ENCODE measurements around the gene ADAMTS15. TPM values are rescaled to one million over a fixed set of nuclear protein-coding genes. Genes with fewer than 3 reads are reported as not detected.

Gene ADAMTS15, protein sequence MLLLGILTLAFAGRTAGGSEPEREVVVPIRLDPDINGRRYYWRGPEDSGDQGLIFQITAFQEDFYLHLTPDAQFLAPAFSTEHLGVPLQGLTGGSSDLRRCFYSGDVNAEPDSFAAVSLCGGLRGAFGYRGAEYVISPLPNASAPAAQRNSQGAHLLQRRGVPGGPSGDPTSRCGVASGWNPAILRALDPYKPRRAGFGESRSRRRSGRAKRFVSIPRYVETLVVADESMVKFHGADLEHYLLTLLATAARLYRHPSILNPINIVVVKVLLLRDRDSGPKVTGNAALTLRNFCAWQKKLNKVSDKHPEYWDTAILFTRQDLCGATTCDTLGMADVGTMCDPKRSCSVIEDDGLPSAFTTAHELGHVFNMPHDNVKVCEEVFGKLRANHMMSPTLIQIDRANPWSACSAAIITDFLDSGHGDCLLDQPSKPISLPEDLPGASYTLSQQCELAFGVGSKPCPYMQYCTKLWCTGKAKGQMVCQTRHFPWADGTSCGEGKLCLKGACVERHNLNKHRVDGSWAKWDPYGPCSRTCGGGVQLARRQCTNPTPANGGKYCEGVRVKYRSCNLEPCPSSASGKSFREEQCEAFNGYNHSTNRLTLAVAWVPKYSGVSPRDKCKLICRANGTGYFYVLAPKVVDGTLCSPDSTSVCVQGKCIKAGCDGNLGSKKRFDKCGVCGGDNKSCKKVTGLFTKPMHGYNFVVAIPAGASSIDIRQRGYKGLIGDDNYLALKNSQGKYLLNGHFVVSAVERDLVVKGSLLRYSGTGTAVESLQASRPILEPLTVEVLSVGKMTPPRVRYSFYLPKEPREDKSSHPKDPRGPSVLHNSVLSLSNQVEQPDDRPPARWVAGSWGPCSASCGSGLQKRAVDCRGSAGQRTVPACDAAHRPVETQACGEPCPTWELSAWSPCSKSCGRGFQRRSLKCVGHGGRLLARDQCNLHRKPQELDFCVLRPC
- total RNA-seq (10 to 100 TPM in 1 of 2 donors, 1 to 10 TPM in 1; 8.0 to 16.0 TPM), polyA plus RNA-seq (1 to 10 TPM; 1.9 to 4.6 TPM)
- long read RNA-seq, donor 1, partial matches to known transcripts = 4 of 8 reads
- long read RNA-seq, donor 1, other reads (novel, unspliced or antisense) = 4 of 8 reads
- long read RNA-seq, donor 2, partial matches to known transcripts = 1 of 4 reads
- long read RNA-seq, donor 2, other reads (novel, unspliced or antisense) = 3 of 4 reads

DNA sequence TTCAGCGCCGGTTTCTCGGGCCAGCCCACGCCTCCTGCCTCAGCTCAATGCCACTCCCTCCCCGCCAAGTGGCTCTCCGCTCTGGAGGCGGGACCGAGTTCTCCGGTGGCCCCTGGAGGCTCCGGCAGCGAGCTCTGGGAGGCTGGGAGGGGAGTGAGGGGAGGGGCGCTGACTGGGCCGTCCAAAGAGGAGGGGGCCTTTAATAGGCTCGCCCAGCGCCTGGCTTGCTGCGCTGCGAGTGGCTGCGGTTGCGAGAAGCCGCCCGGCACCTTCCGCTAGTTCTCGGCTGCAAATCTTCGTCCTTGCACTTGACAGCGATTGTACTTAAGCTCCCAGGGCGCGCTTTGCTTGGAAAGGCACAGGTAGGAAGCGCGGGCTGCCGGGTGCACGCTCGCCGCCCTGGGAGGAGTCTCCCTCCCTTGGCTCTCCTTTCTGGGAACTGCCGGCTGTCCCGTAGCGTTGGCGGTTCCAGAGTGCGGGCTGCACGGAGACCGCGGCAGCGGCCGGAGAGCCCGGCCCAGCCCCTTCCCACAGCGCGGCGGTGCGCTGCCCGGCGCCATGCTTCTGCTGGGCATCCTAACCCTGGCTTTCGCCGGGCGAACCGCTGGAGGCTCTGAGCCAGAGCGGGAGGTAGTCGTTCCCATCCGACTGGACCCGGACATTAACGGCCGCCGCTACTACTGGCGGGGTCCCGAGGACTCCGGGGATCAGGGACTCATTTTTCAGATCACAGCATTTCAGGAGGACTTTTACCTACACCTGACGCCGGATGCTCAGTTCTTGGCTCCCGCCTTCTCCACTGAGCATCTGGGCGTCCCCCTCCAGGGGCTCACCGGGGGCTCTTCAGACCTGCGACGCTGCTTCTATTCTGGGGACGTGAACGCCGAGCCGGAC, at the start of gene ADAMTS15:
TSS of gene ADAMTS15 (plus strand) at position 230 of the 894 bp plus-strand sequence. CDS start at position 559, 329 bp downstream.
- WGBS, 2 donors = 0 to 1% methylated on average over 65 to 75 of the region's 75 CpGs
- Histone ChIP-seq H3K9me3 (ENCODE audit: control insufficient read depth, low read length) (no peaks in the 10 kb centered on the region), H3K4me3 (ENCODE audit: low read length in 2 of 2) (peak within 1 kb of the TSS; percentile 30 to 52), H3K27ac (ENCODE audit: low read depth in 1 of 2, low read length in 2 of 2) (peak within 1 kb of the TSS in 1 of 2 donors; percentile 48), H3K27me3 (ENCODE audit: control insufficient read depth in 1 of 2, insufficient read depth in 2 of 2, low read length in 1 of 2) (no peaks in the 10 kb centered on the region), H3K36me3 (ENCODE audit: control insufficient read depth in 1 of 2, insufficient read depth in 2 of 2, low read length in 1 of 2) (no peaks in the 10 kb centered on the region), H3K4me1 (ENCODE audit: control insufficient read depth in 1 of 2, insufficient read depth in 2 of 2, low read length in 2 of 2) (no peaks in the 10 kb centered on the region)
- peak; percentile 86 for ATAC-seq (ENCODE audit: low FRiP score)
- DNase-seq = peak; percentile 89 to 94
- intact Hi-C loops (cut with DNase I) = loop anchor here in 1 of 2 donors (5.0 kb wide), 2 partner anchors 74 to 164 kb away; no protein-coding TSS in a partner anchor

DNA sequence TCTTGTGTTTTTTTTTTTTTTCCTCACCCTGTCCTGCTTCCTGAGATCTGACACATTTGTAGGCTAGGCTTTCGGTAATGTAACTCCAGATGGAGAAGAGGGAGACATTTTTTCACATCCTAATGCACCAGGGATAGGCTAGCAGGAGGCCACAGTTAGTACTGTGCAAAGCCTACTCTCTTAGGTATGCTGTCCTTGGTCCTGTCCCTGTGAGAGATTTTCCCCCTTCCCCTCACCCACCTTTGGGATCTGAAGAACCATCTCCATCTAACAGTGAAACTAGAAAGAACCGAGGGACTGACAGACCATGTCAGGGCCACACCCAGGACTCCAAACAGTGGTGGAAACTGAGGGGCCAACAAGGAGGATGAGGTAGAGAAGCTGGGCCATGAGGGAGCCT, 49.2 kb upstream of the ADAMTS15 start:
- no peak for ATAC-seq (ENCODE audit: low FRiP score)
- no peak overlapping the region for H3K4me3 ChIP-seq (ENCODE audit: low read length in 2 of 2)
- peaks cover 0 to 4% of the 10 kb centered on the region in 2 donors for H3K4me1 ChIP-seq (ENCODE audit: control insufficient read depth in 1 of 2, insufficient read depth in 2 of 2, low read length in 2 of 2)
- no peaks in the 10 kb centered on the region for H3K9me3 ChIP-seq (ENCODE audit: control insufficient read depth, low read length)
- H3K36me3 ChIP-seq (ENCODE audit: control insufficient read depth in 1 of 2, insufficient read depth in 2 of 2, low read length in 1 of 2) = no peaks in the 10 kb centered on the region
- H3K27ac ChIP-seq (ENCODE audit: low read depth in 1 of 2, low read length in 2 of 2) = no peak overlapping the region
- H3K27me3 ChIP-seq (ENCODE audit: control insufficient read depth in 1 of 2, insufficient read depth in 2 of 2, low read length in 1 of 2) = no peaks in the 10 kb centered on the region
- 85 to 94% methylated on average over 2 of the region's 2 CpGs for WGBS, 2 donors
- intact Hi-C loops (cut with DNase I) = loop anchor here in 1 of 2 donors (10.0 kb wide), 1 partner anchor 184 kb away; no protein-coding TSS in a partner anchor
- no peak for DNase-seq

DNA sequence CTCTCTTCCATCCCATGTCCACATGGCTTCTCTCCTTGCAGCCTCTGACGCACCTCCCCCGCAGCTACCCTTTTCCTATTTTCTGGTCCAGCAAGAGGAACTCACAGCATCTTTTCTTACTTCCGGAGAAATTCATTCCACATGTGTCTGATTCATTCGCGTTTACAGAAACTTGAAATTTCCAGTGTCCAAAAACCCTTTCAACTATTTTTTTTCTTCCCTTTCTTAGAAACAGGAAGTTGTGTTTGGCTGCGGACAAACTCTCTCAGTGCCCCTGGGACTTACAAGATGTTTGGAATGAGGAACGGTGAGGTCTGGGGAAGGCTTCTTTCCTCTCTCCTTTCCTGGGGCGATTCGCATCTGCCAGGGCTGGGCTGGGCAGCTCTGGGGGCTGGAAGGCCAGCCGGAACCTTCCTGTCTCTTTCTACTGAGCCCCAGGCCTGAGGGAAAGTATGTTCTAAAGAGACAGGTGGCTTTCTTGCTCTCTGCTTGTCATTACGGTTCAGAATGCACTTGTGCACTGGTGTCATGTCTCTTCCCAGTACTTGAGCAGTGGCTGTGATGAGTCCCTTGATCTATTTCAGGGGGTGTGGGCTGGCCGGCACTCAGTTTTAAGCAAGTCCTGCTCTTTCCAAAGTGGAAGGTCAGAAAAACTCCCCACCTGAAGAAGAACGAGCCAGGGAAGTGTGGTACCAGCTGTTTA, 47.5 kb upstream of the ADAMTS15 start:
- WGBS, 2 donors = 11% methylated on average over 13 of the region's 13 CpGs
- no peaks in the 10 kb centered on the region for H3K36me3 ChIP-seq (ENCODE audit: control insufficient read depth in 1 of 2, insufficient read depth in 2 of 2, low read length in 1 of 2)
- DNase-seq (peak in 1 of 2 donors; percentile 66), ATAC-seq (ENCODE audit: low FRiP score) (no peak)
- peak overlapping the region; percentile 9 to 85 for H3K27ac ChIP-seq (ENCODE audit: low read depth in 1 of 2, low read length in 2 of 2)
- intact Hi-C loops (cut with DNase I) = no loop called here
- H3K9me3 ChIP-seq (ENCODE audit: control insufficient read depth, low read length) = no peaks in the 10 kb centered on the region
- H3K4me1 ChIP-seq (ENCODE audit: control insufficient read depth in 1 of 2, insufficient read depth in 2 of 2, low read length in 2 of 2) = peaks cover 0 to 4% of the 10 kb centered on the region in 2 donors
- no peaks in the 10 kb centered on the region for H3K27me3 ChIP-seq (ENCODE audit: control insufficient read depth in 1 of 2, insufficient read depth in 2 of 2, low read length in 1 of 2)
- H3K4me3 ChIP-seq (ENCODE audit: low read length in 2 of 2) = no peak overlapping the region

DNA sequence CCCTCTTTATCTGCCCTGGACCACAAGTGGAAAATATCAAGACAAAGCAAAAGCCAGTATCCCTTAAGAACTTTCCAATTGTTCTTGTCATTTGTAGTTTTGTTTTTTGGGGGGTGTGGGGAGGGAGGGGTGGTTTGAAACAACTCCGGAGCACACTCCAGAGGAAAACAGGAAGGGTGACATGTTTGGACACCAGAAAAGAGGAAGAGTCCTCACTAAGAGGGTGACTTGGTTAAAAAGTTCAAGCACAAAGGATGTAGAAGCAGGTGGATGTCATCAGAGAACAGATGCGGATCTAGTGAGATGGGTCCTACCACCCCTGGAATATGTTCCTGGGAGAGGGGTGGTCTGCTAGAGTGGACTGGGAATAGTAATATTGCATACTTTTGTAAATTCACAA, 45.9 kb upstream of the ADAMTS15 start:
- intact Hi-C loops (cut with DNase I) = no loop called here
- peak overlapping the region; percentile 94 for H3K27ac ChIP-seq (ENCODE audit: low read depth in 1 of 2, low read length in 2 of 2)
- H3K4me1 ChIP-seq (ENCODE audit: control insufficient read depth in 1 of 2, insufficient read depth in 2 of 2, low read length in 2 of 2) = peaks cover 0 to 4% of the 10 kb centered on the region in 2 donors

DNA sequence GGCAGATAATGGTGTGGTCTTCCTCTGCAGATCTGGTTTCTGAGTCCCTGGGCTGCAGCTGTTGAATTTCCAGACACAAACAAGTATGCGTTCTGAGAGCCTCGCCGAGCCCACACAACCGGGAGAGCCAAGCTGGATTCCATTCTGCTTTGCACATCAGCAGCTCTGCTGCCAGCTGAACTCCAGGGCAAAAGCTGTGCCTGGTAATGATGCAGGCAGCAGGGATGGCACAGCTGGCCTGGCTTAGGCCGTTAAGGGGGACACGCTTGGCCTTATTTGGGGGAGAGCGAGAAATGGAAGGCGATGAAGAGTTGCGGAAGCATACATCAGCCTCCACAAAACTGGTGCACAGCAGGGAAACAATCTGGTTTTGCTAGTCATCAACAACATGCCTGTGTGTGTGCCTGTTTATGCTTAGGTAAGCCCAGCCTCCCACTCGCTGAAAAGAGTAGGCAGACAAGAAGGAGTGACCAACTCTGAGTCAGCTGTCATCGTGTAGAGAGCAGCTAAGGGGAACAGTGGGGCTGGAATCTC, 45.1 kb upstream of the ADAMTS15 start:
- Histone ChIP-seq H3K27me3 (ENCODE audit: control insufficient read depth in 1 of 2, insufficient read depth in 2 of 2, low read length in 1 of 2) (no peaks in the 10 kb centered on the region), H3K27ac (ENCODE audit: low read depth in 1 of 2, low read length in 2 of 2) (peak overlapping the region; percentile 94 to 96), H3K4me1 (ENCODE audit: control insufficient read depth in 1 of 2, insufficient read depth in 2 of 2, low read length in 2 of 2) (peaks cover 0 to 4% of the 10 kb centered on the region in 2 donors), H3K9me3 (ENCODE audit: control insufficient read depth, low read length) (no peaks in the 10 kb centered on the region), H3K4me3 (ENCODE audit: low read length in 2 of 2) (no peak overlapping the region), H3K36me3 (ENCODE audit: control insufficient read depth in 1 of 2, insufficient read depth in 2 of 2, low read length in 1 of 2) (no peaks in the 10 kb centered on the region)
- intact Hi-C loops (cut with DNase I) = no loop called here
- DNase-seq (peak; percentile 89), ATAC-seq (ENCODE audit: low FRiP score) (peak; percentile 84)
- WGBS, 2 donors = 6% methylated on average over 11 of the region's 11 CpGs

More for the DNA sequence above, 45.9 kb upstream of the ADAMTS15 start:
- 33 to 38% methylated on average over 2 of the region's 2 CpGs for WGBS, 2 donors
- no peaks in the 10 kb centered on the region for H3K9me3 ChIP-seq (ENCODE audit: control insufficient read depth, low read length)
- DNase-seq = no peak
- no peak overlapping the region for H3K4me3 ChIP-seq (ENCODE audit: low read length in 2 of 2)
- no peaks in the 10 kb centered on the region for H3K36me3 ChIP-seq (ENCODE audit: control insufficient read depth in 1 of 2, insufficient read depth in 2 of 2, low read length in 1 of 2)
- no peaks in the 10 kb centered on the region for H3K27me3 ChIP-seq (ENCODE audit: control insufficient read depth in 1 of 2, insufficient read depth in 2 of 2, low read length in 1 of 2)
- no peak for ATAC-seq (ENCODE audit: low FRiP score)

DNA sequence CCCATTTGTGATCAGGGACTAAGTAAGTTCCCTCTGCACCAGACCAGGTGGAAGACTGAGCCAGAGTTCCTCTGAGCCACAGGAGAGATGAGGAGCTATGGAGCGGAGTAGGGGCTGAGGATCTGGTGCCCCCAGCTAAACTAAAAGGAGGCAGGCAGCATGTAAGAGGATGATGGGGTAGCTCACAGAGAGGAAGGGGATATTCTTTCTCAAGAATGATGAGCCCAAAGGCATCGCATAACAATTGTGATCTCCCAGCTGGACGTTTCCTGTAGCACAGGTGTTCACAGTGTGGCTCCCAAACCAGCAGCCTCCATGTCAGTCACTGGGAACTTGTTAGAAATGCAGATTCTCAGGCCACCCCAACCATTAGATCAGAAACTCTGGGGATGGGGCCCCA, 44.5 kb upstream of the ADAMTS15 start:
- DNase-seq = no peak
- Histone ChIP-seq H3K36me3 (ENCODE audit: control insufficient read depth in 1 of 2, insufficient read depth in 2 of 2, low read length in 1 of 2) (no peaks in the 10 kb centered on the region), H3K27me3 (ENCODE audit: control insufficient read depth in 1 of 2, insufficient read depth in 2 of 2, low read length in 1 of 2) (no peaks in the 10 kb centered on the region), H3K4me1 (ENCODE audit: control insufficient read depth in 1 of 2, insufficient read depth in 2 of 2, low read length in 2 of 2) (peaks cover 0 to 4% of the 10 kb centered on the region in 2 donors), H3K9me3 (ENCODE audit: control insufficient read depth, low read length) (no peaks in the 10 kb centered on the region), H3K27ac (ENCODE audit: low read depth in 1 of 2, low read length in 2 of 2) (peak overlapping the region; percentile 15 to 96), H3K4me3 (ENCODE audit: low read length in 2 of 2) (no peak overlapping the region)
- 90 to 94% methylated on average over 3 of the region's 3 CpGs for WGBS, 2 donors
- intact Hi-C loops (cut with DNase I) = no loop called here
- no peak for ATAC-seq (ENCODE audit: low FRiP score)

DNA sequence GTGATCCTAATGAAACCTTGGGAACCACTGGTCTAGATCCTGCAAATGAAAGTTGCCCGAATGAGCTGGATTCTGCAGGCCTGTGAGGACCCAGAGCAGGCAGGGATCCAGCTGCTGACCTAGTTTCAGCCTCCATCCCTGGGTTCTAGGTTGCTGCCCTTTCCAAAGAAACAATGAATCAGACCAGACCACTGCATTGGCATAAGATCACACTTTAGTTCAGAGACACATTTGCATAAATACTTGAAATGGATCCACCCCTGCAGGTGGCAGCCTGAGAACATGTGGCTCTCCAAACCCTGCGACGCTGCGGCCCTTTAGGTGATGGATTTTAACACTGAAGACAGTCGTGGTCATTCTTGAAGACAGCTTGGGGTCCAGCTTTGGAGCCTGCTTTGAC, 43.7 kb upstream of the ADAMTS15 start:
- intact Hi-C loops (cut with DNase I) = no loop called here
- no peaks in the 10 kb centered on the region for H3K27me3 ChIP-seq (ENCODE audit: control insufficient read depth in 1 of 2, insufficient read depth in 2 of 2, low read length in 1 of 2)
- WGBS, 2 donors = 56 to 72% methylated on average over 5 of the region's 5 CpGs
- ATAC-seq (ENCODE audit: low FRiP score) (no peak), DNase-seq (no peak)
- peak overlapping the region in 1 of 2 donors; percentile 61 for H3K27ac ChIP-seq (ENCODE audit: low read depth in 1 of 2, low read length in 2 of 2)
- H3K4me3 ChIP-seq (ENCODE audit: low read length in 2 of 2) = no peak overlapping the region
- peaks cover 0 to 4% of the 10 kb centered on the region in 2 donors for H3K4me1 ChIP-seq (ENCODE audit: control insufficient read depth in 1 of 2, insufficient read depth in 2 of 2, low read length in 2 of 2)
- no peaks in the 10 kb centered on the region for H3K9me3 ChIP-seq (ENCODE audit: control insufficient read depth, low read length)
- H3K36me3 ChIP-seq (ENCODE audit: control insufficient read depth in 1 of 2, insufficient read depth in 2 of 2, low read length in 1 of 2) = no peaks in the 10 kb centered on the region

Data from aorta (tissue), 5 donors.